Brain microvascular endothelial cell (primary cell): ENCODE measurements around the gene XK.

Source experiments
- DNase-seq: peaks from one replicate; pipeline ENCODE4 v3.0.0-alpha.2; 2020
- H3K27ac ChIP-seq: fragments of 250-450 bp; sonication (Bioruptor Pico); 2 replicates; pipeline ENCODE4 v1.5.1; 2020; ENCODE audit warnings: mild to moderate bottlenecking, moderate library complexity
- H3K27me3 ChIP-seq: fragments of 250-450 bp; sonication (Bioruptor Pico); replicated peaks from 2 replicates; pipeline ENCODE4 v1.5.1; 2020; ENCODE audit warnings: mild to moderate bottlenecking
- H3K36me3 ChIP-seq: fragments of 250-450 bp; sonication (Bioruptor Pico); replicated peaks from 2 replicates; pipeline ENCODE4 v1.5.1; 2020; ENCODE audit warnings: mild to moderate bottlenecking
- H3K4me3 ChIP-seq: 2 replicates; pipeline ENCODE4 v1.5.1; 2011; ENCODE audit warnings: low read depth, mild to moderate bottlenecking, control low read depth, low read length, moderate library complexity
- in situ Hi-C: cut with HindIII; loops from 2 replicates; pipeline ENCODE4 v1.10.0; 2017; ENCODE audit warnings: low sequenced_read_pairs, low pct_ligation_motif_present
- TF ChIP-seq, protein P1 (sequence below): IDR thresholded peaks from 2 replicates; pipeline ENCODE4 v1.5.1; 2011; ENCODE audit warnings: low read depth, mild to moderate bottlenecking, moderate library complexity, low read length, control low read depth, inconsistent platforms; ENCODE audit errors: missing control alignments

The XK gene, protein sequence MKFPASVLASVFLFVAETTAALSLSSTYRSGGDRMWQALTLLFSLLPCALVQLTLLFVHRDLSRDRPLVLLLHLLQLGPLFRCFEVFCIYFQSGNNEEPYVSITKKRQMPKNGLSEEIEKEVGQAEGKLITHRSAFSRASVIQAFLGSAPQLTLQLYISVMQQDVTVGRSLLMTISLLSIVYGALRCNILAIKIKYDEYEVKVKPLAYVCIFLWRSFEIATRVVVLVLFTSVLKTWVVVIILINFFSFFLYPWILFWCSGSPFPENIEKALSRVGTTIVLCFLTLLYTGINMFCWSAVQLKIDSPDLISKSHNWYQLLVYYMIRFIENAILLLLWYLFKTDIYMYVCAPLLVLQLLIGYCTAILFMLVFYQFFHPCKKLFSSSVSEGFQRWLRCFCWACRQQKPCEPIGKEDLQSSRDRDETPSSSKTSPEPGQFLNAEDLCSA

GRCh38 chrX:37685381-37686359 is at the start of gene XK:
XK (plus strand) TSS chrX:37685791; CDS start chrX:37685962, 171 bp downstream.
- H3K27me3 ChIP-seq = no peaks in the 10 kb centered on the region
- H3K27ac ChIP-seq = no peak within 1 kb of the TSS
- in situ Hi-C loops = no loop called here
- H3K36me3 ChIP-seq = no peaks in the 10 kb centered on the region
- peak within 1 kb of the TSS; percentile 47 for H3K4me3 ChIP-seq
- TF ChIP-seq, protein P1, sequence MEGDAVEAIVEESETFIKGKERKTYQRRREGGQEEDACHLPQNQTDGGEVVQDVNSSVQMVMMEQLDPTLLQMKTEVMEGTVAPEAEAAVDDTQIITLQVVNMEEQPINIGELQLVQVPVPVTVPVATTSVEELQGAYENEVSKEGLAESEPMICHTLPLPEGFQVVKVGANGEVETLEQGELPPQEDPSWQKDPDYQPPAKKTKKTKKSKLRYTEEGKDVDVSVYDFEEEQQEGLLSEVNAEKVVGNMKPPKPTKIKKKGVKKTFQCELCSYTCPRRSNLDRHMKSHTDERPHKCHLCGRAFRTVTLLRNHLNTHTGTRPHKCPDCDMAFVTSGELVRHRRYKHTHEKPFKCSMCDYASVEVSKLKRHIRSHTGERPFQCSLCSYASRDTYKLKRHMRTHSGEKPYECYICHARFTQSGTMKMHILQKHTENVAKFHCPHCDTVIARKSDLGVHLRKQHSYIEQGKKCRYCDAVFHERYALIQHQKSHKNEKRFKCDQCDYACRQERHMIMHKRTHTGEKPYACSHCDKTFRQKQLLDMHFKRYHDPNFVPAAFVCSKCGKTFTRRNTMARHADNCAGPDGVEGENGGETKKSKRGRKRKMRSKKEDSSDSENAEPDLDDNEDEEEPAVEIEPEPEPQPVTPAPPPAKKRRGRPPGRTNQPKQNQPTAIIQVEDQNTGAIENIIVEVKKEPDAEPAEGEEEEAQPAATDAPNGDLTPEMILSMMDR = no peak
- peak; percentile 5 for DNase-seq

- H3K27ac ChIP-seq = no peak overlapping the region
- TF ChIP-seq, protein P1 = no peak
- H3K27me3 ChIP-seq = no peaks in the 10 kb centered on the region
- H3K4me3 ChIP-seq = no peak overlapping the region
- in situ Hi-C loops = no loop called here
- DNase-seq = no peak
- no peaks in the 10 kb centered on the region for H3K36me3 ChIP-seq
Observed at GRCh38 chrX:37638047-37638446, 47.5 kb upstream of the XK start.

GRCh38 chrX:37640142-37640541 is 45.4 kb upstream of the XK start:
- H3K4me3 ChIP-seq = no peak overlapping the region
- no peaks in the 10 kb centered on the region for H3K36me3 ChIP-seq
- TF ChIP-seq, protein P1 = no peak
- no peaks in the 10 kb centered on the region for H3K27me3 ChIP-seq
- no peak for DNase-seq
- in situ Hi-C loops = no loop called here
- H3K27ac ChIP-seq = no peak overlapping the region

DNA sequence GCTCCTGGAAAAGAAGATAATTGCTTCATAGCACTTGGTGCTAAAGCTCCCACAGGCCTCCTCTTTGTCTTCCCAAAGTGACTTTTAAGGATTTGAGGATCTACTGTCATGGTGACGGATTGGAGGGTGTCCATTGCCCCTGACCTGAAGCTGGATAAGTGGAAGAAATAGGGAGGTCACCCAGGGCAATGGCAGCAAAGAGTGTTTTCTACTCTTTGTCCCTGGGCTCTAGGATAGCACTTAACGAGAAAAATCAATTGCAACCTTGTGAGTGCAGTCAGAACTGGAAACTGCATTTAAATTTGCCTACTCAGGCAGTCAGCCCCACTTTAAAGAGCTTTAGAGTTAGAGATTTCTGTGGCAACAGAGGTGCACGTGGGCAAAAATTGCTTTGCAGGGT is 43.7 kb upstream of the XK start:
- DNase-seq = no peak
- in situ Hi-C loops = no loop called here
- TF ChIP-seq, protein P1 = no peak

GRCh38 chrX:37644381-37645305 is 40.9 kb upstream of the XK start:
- H3K4me3 ChIP-seq = no peak overlapping the region
- DNase-seq = no peak
- in situ Hi-C loops = no loop called here
- H3K27ac ChIP-seq = no peak overlapping the region
- no peaks in the 10 kb centered on the region for H3K36me3 ChIP-seq
- TF ChIP-seq, protein P1 = no peak
- no peaks in the 10 kb centered on the region for H3K27me3 ChIP-seq

More for the DNA sequence above, 43.7 kb upstream of the XK start:
- no peak overlapping the region for H3K27ac ChIP-seq
- no peaks in the 10 kb centered on the region for H3K36me3 ChIP-seq
- H3K27me3 ChIP-seq = no peaks in the 10 kb centered on the region
- H3K4me3 ChIP-seq = no peak overlapping the region
